Activated CD4-positive, alpha-beta T cell treated with anti-CD3 and anti-CD28 coated beads, Interleukin-2, amount 10 ng/mL, durations not matched to agents 24 days and 14 days (primary cell): ENCODE results near the gene TMEM88. TPM values are rescaled to one million over a fixed set of nuclear protein-coding genes. Genes with fewer than 3 reads are reported as not detected.

ENCODE experiments used
- DNase-seq: peaks from one replicate; pipeline ENCODE4 v3.0.0; 2022
- H3K27ac Mint-ChIP-seq: one replicate; pipeline ENCODE4 v1.8.0; 2022; ENCODE audit warnings: mild to moderate bottlenecking, mixed read lengths
- H3K27me3 Mint-ChIP-seq: one replicate; pipeline ENCODE4 v1.8.0; 2022; ENCODE audit warnings: mixed read lengths
- H3K36me3 Mint-ChIP-seq: one replicate; pipeline ENCODE4 v1.8.0; 2022; ENCODE audit warnings: low read depth, mild to moderate bottlenecking, mixed read lengths
- H3K4me1 Mint-ChIP-seq: one replicate; pipeline ENCODE4 v1.8.0; 2021; ENCODE audit warnings: mixed read lengths
- H3K4me3 Mint-ChIP-seq: one replicate; pipeline ENCODE4 v1.8.0; 2022; ENCODE audit warnings: mild to moderate bottlenecking, moderate library complexity, mixed read lengths
- H3K9me3 Mint-ChIP-seq: one replicate; pipeline ENCODE4 v1.8.0; 2021; ENCODE audit warnings: mixed read lengths
- intact Hi-C: fragments of 100-400 bp; cut with micrococcal nuclease; formaldehyde crosslinking; loops from one replicate; pipeline ENCODE4 v1.15.1; 2023
- total RNA-seq: library from RNA; stranded (reverse); gene quantifications from 2 replicates; pipeline ENCODE4 v1.2.3, GENCODE V29; 2022

Gene TMEM88
- total RNA-seq, 1 donor from 2014 or later: 7.1 TPM

DNA sequence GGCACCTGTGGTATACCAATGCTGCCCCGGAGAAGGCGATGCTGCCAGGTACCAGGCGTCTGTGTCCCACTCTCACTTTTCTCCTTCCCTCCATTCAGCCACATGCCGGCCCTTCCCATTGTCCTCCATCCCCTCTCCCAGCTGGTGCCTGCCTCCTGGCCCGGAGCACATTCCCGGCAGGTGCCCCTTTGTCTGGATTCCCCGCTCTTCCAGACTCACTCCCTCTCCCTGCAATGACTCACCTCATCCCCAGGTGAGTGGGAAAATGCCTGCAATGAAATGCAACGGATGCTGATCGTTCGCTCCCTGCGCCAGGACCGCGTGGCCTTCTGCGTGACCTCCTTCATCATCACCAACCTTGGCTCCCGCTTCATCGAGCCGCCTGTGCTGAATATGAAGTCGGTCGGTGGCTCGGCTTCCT, 31.3 kb upstream of the TMEM88 start:
- Mint-ChIP-seq H3K4me1 (peaks cover 7% of the 10 kb centered on the region), H3K36me3 (no peaks in the 10 kb centered on the region), H3K9me3 (no peaks in the 10 kb centered on the region), H3K27ac (peak overlapping the region; percentile 12), H3K27me3 (peaks cover 20% of the 10 kb centered on the region), H3K4me3 (no peak overlapping the region)
- intact Hi-C loops: loop anchor here (2.0 kb wide), 1 partner anchor 165 kb away; no protein-coding TSS in a partner anchor
- DNase-seq: no peak

DNA sequence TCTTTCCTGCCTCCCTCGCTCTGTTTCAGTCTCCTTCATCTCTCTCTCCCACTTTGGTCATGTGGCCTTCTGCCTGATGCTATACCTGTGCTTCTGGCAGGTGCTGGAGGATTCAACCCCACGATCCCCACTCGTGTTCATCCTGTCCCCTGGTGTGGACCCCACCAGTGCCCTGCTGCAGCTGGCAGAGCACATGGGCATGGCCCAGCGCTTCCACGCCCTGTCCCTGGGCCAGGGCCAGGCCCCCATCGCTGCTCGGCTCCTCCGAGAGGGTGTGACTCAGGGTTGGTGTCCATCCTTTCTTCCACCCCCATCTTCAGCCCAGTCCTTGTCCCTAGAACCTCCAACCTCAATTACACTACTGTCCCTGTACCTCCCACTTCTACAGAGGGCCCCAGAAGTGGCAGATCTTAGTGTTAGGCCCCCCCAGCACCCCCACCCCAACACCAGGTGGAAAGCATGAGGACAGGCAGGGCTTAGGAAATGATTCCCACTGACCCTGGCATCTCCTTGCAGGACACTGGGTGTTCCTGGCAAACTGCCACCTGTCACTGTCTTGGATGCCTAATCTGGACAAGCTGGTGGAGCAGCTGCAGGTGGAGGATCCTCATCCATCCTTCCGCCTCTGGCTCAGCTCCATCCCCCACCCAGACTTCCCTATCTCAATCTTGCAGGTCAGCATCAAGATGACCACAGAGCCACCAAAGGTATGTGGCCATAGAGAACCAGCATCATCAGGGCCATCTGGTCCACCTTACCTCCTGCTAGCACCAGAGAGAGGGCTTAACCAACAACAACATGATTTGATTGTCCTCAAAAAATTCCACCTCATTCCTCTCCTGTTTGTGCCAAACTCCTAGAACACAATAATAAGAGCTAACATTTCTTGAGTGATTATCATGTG, 30.6 kb upstream of the TMEM88 start:
- Mint-ChIP-seq H3K27ac (no peak overlapping the region), H3K36me3 (no peaks in the 10 kb centered on the region), H3K4me3 (no peak overlapping the region), H3K9me3 (no peaks in the 10 kb centered on the region), H3K4me1 (peaks cover 7% of the 10 kb centered on the region), H3K27me3 (peaks cover 22% of the 10 kb centered on the region)
- DNase-seq: no peak
- intact Hi-C loops: no loop called here

DNA sequence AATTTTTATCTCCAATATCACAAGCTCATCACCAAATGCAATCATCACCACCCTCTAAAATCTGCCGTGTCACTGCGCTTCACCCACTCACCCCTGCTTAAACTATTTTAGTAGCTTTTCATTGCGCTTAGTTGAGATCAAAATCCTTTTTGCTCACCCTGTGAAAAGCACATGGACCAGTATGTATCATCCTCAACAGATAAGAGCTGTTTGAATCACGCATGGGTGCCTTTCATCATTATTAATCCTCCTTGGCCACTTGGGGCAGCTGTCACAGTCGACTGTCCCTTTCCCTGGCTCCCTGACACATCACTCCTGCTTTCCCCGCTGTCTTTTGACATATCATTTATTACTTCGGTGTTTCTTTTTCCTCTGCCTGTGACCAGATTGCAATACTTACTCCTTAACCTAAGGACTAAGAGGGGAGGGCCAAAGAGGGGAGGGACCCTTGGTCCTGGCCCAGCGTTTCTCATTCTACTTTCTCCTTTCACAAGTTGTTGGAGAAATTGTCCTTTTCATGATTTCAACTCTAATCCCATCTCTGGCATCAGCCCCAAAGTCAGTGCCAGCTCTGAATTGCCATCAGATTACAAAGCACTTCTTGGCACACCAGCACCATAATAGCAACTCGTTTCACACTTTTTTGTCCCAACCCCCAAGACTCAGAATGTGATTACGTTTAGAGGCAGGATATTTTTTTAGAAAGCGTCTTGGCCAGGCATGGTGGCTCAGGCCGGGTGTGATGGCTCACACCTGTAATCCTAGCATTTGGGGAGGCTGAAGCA, 29.5 kb upstream of the TMEM88 start:
- peaks cover 24% of the 10 kb centered on the region for H3K27me3 Mint-ChIP-seq
- no peak for DNase-seq
- intact Hi-C loops: no loop called here
- H3K27ac Mint-ChIP-seq: no peak overlapping the region
- H3K9me3 Mint-ChIP-seq: no peaks in the 10 kb centered on the region
- H3K4me1 Mint-ChIP-seq: peaks cover 7% of the 10 kb centered on the region
- no peak overlapping the region for H3K4me3 Mint-ChIP-seq
- no peaks in the 10 kb centered on the region for H3K36me3 Mint-ChIP-seq

DNA sequence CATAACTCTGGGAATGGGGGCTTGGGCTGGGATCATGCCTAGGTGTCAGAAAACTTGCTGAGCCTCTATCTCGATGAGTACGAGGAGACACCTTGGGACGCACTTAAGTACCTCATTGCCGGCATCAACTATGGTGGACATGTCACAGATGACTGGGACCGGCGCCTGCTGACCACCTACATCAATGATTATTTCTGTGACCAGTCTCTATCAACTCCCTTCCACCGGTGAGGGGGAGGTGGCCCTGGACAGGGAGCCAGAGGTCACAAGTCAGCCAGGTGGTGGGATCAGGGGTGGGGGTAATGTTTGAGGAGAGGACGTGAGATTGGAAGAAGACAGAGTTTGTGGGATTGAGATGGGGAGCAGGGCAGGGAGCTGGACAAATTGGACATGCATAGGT, 24.2 kb upstream of the TMEM88 start:
- Mint-ChIP-seq H3K4me3 (no peak overlapping the region), H3K27ac (no peak overlapping the region), H3K4me1 (peaks cover 14% of the 10 kb centered on the region), H3K36me3 (no peaks in the 10 kb centered on the region), H3K9me3 (no peaks in the 10 kb centered on the region), H3K27me3 (peaks cover 34% of the 10 kb centered on the region)
- no peak for DNase-seq
- intact Hi-C loops: loop anchor here (10.0 kb wide), 1 partner anchor 256 kb away; the partner anchor contains the start of gene CD68

DNA sequence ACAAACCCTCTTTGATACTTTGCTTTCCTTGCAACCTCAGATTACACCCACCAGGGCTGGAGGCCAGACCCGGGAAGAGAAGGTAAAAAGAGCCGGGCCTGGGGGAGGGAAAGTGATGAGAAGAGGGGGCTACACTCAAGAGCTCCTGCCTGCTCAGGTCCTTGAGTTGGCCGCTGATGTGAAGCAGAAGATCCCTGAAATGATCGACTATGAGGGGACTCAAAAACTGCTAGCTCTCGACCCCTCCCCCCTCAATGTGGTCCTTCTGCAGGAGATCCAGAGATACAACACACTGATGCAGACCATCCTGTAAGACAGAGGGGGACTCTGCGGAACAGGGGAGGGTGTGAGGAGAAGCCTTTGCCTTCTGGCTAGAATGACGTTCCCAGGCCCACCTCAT, 23.6 kb upstream of the TMEM88 start:
- intact Hi-C loops: loop anchor here (10.0 kb wide), 1 partner anchor 256 kb away; the partner anchor contains the start of gene CD68
- H3K27ac Mint-ChIP-seq: no peak overlapping the region
- no peaks in the 10 kb centered on the region for H3K36me3 Mint-ChIP-seq

DNA sequence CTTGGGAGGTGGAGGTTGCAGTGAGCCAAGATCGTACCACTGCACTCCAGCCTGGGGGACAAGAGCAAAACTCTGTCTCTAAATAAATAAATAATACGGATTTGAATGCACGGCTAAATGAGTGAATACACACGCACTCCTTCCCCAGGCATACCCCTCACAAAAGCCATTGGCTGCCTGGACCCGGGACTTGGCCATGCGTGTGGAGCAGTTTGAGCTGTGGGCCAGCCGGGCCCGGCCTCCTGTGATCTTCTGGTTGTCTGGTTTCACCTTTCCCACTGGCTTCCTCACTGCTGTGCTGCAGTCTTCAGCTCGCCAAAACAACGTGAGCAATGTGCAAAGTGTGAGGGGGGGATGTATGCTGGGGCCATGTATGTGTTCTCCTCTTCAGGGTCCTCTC, 22.4 kb upstream of the TMEM88 start:
- peaks cover 25% of the 10 kb centered on the region for H3K27me3 Mint-ChIP-seq
- no peaks in the 10 kb centered on the region for H3K9me3 Mint-ChIP-seq
- H3K4me3 Mint-ChIP-seq: no peak overlapping the region
- H3K36me3 Mint-ChIP-seq: no peaks in the 10 kb centered on the region
- no peak for DNase-seq
- H3K27ac Mint-ChIP-seq: no peak overlapping the region
- H3K4me1 Mint-ChIP-seq: peaks cover 28% of the 10 kb centered on the region
- intact Hi-C loops: loop anchor here (10.0 kb wide), 1 partner anchor 258 kb away; the partner anchor contains the start of gene CD68

More for the DNA sequence above, 23.6 kb upstream of the TMEM88 start:
- Mint-ChIP-seq H3K9me3 (no peaks in the 10 kb centered on the region), H3K4me1 (peaks cover 17% of the 10 kb centered on the region), H3K27me3 (peaks cover 32% of the 10 kb centered on the region), H3K4me3 (no peak overlapping the region)
- no peak for DNase-seq

DNA sequence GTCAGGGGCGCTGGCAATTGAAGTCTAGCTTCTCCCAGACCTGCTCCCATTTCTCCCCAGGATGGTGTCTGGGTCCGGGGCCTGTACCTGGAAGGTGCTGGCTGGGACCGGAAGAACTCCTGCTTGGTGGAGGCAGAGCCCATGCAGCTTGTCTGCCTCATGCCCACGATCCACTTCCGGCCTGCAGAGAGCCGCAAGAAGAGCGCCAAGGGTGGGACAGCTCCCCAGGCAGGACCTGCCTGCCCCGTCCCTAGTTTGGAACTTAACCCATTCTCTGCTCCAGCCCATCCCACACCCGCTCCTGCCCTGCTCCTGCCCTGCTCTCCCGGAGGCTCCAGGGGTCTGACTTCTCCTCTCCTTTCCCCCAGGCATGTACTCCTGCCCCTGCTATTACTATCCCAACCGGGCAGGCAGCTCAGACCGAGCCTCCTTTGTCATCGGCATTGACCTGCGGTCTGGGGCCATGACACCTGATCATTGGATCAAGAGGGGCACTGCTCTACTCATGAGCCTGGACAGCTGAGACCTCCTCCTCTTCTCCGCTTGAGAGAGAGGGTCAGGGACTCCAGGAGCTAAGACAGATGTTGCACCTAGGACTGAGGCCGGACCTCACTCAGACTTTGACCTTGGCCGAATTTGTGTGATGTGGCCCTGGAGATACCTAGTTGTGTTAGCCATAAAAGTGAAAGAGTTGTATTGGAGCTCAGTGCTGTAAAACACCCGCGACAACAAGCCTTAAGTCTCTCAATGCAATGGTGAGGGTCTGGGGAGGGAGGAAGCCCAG, 21.7 kb upstream of the TMEM88 start:
- no peaks in the 10 kb centered on the region for H3K36me3 Mint-ChIP-seq
- peaks cover 33% of the 10 kb centered on the region for H3K4me1 Mint-ChIP-seq
- intact Hi-C loops: loop anchor here (10.0 kb wide), 1 partner anchor 258 kb away; the partner anchor contains the start of gene CD68
- peak overlapping the region; percentile 87 for H3K4me3 Mint-ChIP-seq
- H3K9me3 Mint-ChIP-seq: no peaks in the 10 kb centered on the region
- H3K27ac Mint-ChIP-seq: peak overlapping the region; percentile 83
- DNase-seq: peak; percentile 61
- peaks cover 20% of the 10 kb centered on the region for H3K27me3 Mint-ChIP-seq

DNA sequence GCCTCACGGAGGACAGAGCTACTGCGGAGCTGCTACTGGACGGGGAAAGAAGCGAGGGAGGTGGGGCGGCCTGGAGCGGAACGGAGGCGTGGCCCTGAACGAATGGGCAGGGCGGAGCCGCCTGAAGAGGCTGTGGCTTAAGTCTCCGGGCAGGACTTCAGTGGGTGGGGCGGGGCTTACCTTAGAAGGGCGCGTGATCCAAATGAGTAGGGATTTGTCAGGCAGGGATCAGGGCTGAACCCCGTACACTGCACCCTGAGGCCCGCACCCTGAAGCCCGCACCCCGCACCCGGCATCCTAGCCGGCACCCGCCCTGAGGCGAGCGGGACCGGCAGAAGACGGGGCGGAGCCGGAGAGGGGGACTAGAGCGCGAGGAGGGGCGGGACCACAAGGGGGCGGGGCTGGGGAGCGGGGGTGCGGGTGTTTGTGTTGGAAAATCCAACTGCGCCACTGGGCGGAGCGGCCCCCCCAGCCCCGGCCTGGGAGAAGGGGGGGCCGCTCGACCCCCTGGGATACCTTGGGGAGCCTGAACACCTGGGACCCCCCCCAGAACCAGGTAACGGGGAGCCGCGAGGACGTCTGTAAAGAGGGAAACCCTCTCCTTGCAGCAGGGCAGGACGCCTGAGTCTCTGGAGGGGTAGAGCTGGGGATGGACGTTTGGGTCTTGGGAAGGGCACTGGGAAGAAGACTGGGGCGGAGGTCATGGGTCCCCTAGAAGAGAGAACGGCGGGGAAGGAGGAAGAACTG, 20.9 kb upstream of the TMEM88 start, which contains the start of gene KDM6B:
Gene KDM6B (plus strand): TSS at position 423 of the 747 bp plus-strand sequence. CDS start 11,338 bp downstream, outside the sequence.
- Mint-ChIP-seq H3K4me3 (peak within 1 kb of the TSS; percentile 87), H3K27me3 (peaks cover 20% of the 10 kb centered on the region), H3K4me1 (peaks cover 39% of the 10 kb centered on the region), H3K36me3 (peaks cover 3% of the 10 kb centered on the region), H3K27ac (peak within 1 kb of the TSS; percentile 95), H3K9me3 (no peaks in the 10 kb centered on the region)
- intact Hi-C loops: loop anchor here (1.0 to 10.0 kb wide), 3 partner anchors 8 to 259 kb away; partner anchors contain the start of gene CD68
- peak; percentile 97 for DNase-seq

DNA sequence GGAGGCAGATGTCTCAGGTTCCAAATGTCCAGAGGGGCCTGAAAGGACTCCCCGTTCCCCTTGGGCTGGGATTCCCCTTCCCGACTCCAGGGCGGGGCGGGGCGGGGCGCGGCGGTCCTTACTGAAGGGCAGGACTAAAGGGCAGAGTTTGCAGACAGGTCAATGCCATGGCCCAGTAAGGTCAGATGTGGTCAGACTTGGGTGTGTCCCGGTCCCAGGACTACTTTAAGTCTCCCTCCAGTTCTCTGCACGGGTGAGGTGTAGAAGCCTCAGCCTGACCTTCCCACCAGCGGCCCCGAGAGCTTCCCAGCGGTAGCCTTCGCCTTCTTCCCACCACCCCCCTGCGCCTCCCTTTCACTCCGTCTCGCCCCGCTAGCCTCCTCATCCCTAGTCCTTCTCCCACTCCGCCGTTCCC, 20.3 kb upstream of the TMEM88 start:
- peak overlapping the region; percentile 87 for H3K4me3 Mint-ChIP-seq
- peaks cover 45% of the 10 kb centered on the region for H3K4me1 Mint-ChIP-seq
- H3K9me3 Mint-ChIP-seq: no peaks in the 10 kb centered on the region
- peak overlapping the region; percentile 95 for H3K27ac Mint-ChIP-seq
- no peak for DNase-seq
- peaks cover 17% of the 10 kb centered on the region for H3K27me3 Mint-ChIP-seq
- intact Hi-C loops: loop anchor here (1.0 to 10.0 kb wide), 3 partner anchors 8 to 260 kb away; partner anchors contain the start of gene CD68
- H3K36me3 Mint-ChIP-seq: peaks cover 5% of the 10 kb centered on the region

DNA sequence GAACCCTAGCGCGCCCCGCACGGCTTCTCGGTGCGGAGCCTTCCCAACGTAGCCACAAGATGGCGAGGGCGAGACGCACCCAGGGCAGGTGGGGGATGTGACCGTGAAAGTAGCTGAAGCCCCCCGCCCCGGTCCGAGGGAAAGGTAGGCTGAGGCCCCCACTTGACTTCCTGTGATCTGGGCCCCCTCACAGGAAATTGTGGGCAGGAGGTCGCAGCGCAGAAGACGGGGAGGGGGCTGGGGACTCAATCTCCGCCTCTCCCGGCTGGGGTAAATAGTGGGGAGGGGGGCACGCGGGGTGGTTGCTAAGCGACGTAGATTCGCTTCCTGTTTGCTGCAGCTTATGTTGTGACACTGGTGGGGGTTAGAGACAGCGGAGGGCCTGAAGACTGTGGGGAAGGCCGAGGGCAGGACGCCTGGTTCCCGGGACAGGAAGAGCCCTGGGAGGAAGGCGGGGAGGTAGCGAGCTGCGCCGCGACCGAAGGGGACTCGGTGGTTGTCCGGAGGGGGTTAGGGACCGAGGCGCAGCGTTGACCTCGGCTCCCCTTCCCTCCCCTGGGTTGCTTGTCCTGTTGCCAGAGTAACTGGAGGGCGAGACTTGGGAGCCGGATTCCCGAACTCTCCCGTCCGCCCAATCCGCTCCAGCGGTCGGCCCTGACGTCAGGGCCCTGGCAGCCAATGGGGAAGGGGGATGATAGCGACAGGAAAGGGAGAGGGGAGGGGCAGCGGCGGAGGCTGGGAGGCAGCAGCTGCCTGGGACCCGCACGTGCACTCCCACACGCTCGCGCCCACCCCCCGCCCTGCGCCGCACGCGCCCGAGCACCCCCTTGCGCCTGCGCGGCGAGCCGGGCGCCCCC, 19.7 kb upstream of the TMEM88 start:
- DNase-seq: peak; percentile 94
- peaks cover 50% of the 10 kb centered on the region for H3K4me1 Mint-ChIP-seq
- no peaks in the 10 kb centered on the region for H3K9me3 Mint-ChIP-seq
- H3K27ac Mint-ChIP-seq: peak overlapping the region; percentile 95
- intact Hi-C loops: loop anchor here (1.0 to 10.0 kb wide), 4 partner anchors 7 to 260 kb away; partner anchors contain the start of genes CD68 and NAA38
- peaks cover 17% of the 10 kb centered on the region for H3K27me3 Mint-ChIP-seq
- peak overlapping the region; percentile 87 for H3K4me3 Mint-ChIP-seq
- peaks cover 8% of the 10 kb centered on the region for H3K36me3 Mint-ChIP-seq

DNA sequence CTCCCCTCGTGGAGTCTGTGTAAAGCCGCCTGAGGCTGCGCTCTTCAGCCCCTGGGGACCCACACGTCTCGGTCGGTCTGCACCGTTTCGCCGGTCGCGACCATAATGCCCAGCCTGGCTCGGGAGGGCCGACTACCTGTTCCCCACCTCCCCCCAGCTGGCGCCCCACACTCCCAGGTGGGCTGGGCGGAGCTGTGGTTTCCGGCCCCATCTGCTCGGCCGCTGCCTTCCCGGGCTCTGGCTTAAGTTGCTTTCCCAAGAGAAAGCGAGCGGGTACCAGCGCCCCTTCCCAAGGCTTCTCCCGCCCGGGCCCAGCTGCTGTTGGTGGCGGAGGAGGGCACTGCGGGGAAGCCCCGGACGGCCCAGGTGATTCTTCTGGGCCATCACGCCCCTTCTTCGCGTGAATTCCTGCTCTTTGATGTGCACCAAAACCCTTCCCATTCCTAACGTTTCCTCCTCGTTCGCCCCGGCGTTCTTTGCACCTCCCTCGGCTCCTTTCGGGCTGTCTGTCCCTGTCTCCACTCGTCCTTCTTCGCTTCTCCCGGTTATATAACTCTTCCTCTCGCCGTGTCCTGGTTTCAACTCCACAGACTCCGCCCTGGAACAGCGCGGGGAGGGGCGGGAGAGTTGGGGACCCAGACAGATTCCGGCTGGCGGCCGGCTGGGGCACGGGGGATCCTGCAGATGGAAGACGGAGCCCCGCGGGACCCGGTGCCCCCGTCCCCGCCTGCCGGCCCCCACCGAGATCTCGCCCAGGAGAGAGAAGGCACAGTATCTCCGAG, 18.9 kb upstream of the TMEM88 start:
- DNase-seq: peak; percentile 80
- Mint-ChIP-seq H3K4me3 (peak overlapping the region; percentile 87), H3K9me3 (no peaks in the 10 kb centered on the region), H3K27ac (peak overlapping the region; percentile 88), H3K36me3 (peaks cover 13% of the 10 kb centered on the region), H3K27me3 (peaks cover 15% of the 10 kb centered on the region), H3K4me1 (peaks cover 58% of the 10 kb centered on the region)
- intact Hi-C loops: loop anchor here (1.0 to 10.0 kb wide), 2 partner anchors 21 to 261 kb away; partner anchors contain the start of genes CD68 and NAA38
